Activated naive CD8-positive, alpha-beta T cell treated with anti-CD3 and anti-CD28 coated beads, Interleukin-2, amount 10 ng/mL, durations not matched to agents 7 days and 5 days (primary cell): ENCODE results near the gene MLYCD. TPM values are rescaled to one million over a fixed set of nuclear protein-coding genes. Genes with fewer than 3 reads are reported as not detected.
"Not testable (repeated sequence)": the region's sequence is repeated elsewhere in the genome, so short reads cannot be mapped to it uniquely, and the experiment has no call there.

Experiments
- ATAC-seq: fragments of 150-1000 bp; cut with Tn5 transposase; one replicate; pipeline ENCODE4 v1.10.0; 2021; ENCODE audit warnings: low read depth, moderate library complexity
- POLR2A ChIA-PET: fragments of 350-600 bp; sonication (Branson Sonifier 250); formaldehyde crosslinking; loops from one replicate; lab custom pipeline; 2021; ENCODE audit warnings: antibody characterized with exemption; lab: Charles Lee
- DNase-seq: peaks from one replicate; pipeline ENCODE4 v3.0.0; 2021
- H3K27ac Mint-ChIP-seq: one replicate; pipeline ENCODE4 v1.8.0; 2022; ENCODE audit warnings: mild to moderate bottlenecking, mixed read lengths
- H3K27me3 Mint-ChIP-seq: one replicate; pipeline ENCODE4 v1.8.0; 2022; ENCODE audit warnings: mild to moderate bottlenecking, moderate library complexity, mixed read lengths
- H3K36me3 Mint-ChIP-seq: one replicate; pipeline ENCODE4 v1.8.0; 2021; ENCODE audit warnings: mild to moderate bottlenecking, mixed read lengths
- H3K4me1 Mint-ChIP-seq: one replicate; pipeline ENCODE4 v1.8.0; 2021; ENCODE audit warnings: mixed read lengths
- H3K4me3 Mint-ChIP-seq: one replicate; pipeline ENCODE4 v1.8.0; 2022; ENCODE audit warnings: mild to moderate bottlenecking, moderate library complexity, mixed read lengths
- H3K9me3 Mint-ChIP-seq: one replicate; pipeline ENCODE4 v1.8.0; 2021; ENCODE audit warnings: mixed read lengths
- total RNA-seq, 2 experiments: library from RNA; stranded (reverse); gene quantifications; one replicate each; pipeline ENCODE4 v1.2.3, GENCODE V29; 2021

The MLYCD gene
- total RNA-seq, 2 experiments from 2014 or later: 6.1 to 7.0 TPM

- no peak overlapping the region for H3K27ac Mint-ChIP-seq
- POLR2A ChIA-PET: no interaction called here
- peaks cover 5% of the 10 kb centered on the region for H3K4me1 Mint-ChIP-seq
- H3K9me3 Mint-ChIP-seq: no peaks in the 10 kb centered on the region
- ATAC-seq: no peak
- no peak for DNase-seq
- no peak overlapping the region for H3K4me3 Mint-ChIP-seq
- no peaks in the 10 kb centered on the region for H3K27me3 Mint-ChIP-seq
- no peaks in the 10 kb centered on the region for H3K36me3 Mint-ChIP-seq
Measured at GRCh38 chr16:83943516-83944050, 44.7 kb downstream of the MLYCD start.

- Mint-ChIP-seq H3K27ac (no peak overlapping the region), H3K27me3 (no peaks in the 10 kb centered on the region), H3K4me3 (no peak overlapping the region), H3K9me3 (no peaks in the 10 kb centered on the region), H3K4me1 (no peaks in the 10 kb centered on the region), H3K36me3 (no peaks in the 10 kb centered on the region)
- ATAC-seq (no peak), DNase-seq (no peak)
- POLR2A ChIA-PET: no interaction called here
Measured at GRCh38 chr16:83945587-83945986, 46.7 kb downstream of the MLYCD start.

GRCh38 chr16:83946154-83946780, 47.4 kb downstream of the MLYCD start:
- DNase-seq: no peak
- no peaks in the 10 kb centered on the region for H3K27me3 Mint-ChIP-seq
- H3K27ac Mint-ChIP-seq: no peak overlapping the region
- ATAC-seq: no peak
- no peak overlapping the region for H3K4me3 Mint-ChIP-seq
- H3K9me3 Mint-ChIP-seq: no peaks in the 10 kb centered on the region
- no peaks in the 10 kb centered on the region for H3K4me1 Mint-ChIP-seq
- H3K36me3 Mint-ChIP-seq: no peaks in the 10 kb centered on the region
- POLR2A ChIA-PET: no interaction called here

DNA sequence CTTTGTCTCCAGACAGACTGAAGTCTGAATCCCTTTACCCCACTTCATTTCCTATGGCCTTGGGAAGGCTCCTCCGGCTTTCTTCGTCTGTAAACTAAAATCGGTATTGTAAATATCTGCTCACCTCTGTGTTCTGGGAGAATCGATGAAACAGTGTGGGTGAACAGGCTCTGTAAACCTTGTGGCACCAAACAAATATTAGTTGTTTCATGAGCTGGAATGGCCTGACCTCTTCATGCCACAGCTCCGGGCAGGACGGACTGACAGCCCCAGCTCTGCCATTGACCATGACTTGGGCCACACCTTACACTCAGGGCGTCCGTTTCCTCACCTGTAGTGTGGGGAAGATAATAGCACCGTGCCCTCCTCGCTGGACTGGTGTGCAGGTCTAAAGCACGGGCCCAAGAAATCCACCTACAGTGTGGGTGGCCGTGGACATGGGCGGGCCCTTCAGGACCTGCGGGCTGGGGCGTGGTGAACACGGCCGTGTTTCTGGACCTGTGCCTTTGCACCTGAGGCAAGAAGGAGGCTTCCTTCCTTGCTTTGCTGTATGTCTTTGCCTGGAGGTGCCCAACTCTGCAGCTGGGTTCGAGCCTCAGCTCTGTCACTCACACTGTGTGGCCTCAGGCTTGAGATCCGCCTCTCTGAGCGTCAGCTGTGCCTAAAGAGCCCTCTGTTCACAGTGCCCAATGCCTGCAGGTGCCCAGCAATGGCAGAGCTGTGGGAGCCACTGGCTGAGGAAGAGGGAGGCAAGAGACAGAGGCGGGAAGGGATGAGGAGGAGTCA, 48.1 kb downstream of the MLYCD start:
- Mint-ChIP-seq H3K9me3 (no peaks in the 10 kb centered on the region), H3K27ac (no peak overlapping the region), H3K4me1 (no peaks in the 10 kb centered on the region), H3K4me3 (no peak overlapping the region), H3K27me3 (no peaks in the 10 kb centered on the region), H3K36me3 (no peaks in the 10 kb centered on the region)
- no peak for DNase-seq
- no peak for ATAC-seq
- POLR2A ChIA-PET: no interaction called here

DNA sequence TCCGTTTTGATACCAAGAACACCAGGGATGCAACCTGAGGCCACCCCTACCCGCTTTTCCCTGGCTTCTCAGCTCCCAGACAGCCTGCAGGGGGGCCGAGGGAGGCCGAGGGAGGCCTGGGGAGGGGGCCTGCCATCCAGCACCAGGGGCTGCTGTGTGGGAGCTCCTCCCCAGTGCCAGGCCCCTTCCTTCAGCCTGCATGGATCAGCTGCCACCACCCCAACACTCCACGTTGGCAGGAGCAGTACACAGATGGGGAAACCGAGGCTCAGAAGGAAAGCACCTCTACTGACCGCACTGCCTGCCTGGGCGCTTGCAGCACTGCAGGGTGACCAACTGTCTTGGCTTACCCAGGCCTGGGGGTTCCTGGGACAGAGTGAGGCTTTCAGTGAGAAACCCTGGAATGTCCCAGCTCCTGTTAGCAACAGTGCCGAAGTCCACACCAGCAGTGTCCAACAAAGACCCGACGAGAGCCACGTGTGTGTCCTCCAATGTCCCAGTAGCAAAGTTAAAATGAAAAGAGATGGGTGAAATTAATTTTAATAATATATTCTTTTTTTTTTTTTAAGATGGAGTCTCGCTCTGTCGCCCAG, 48.8 kb downstream of the MLYCD start:
- POLR2A ChIA-PET: no interaction called here
- ATAC-seq (no peak), DNase-seq (no peak)
- H3K9me3 Mint-ChIP-seq: no peaks in the 10 kb centered on the region
- no peaks in the 10 kb centered on the region for H3K4me1 Mint-ChIP-seq
- no peaks in the 10 kb centered on the region for H3K36me3 Mint-ChIP-seq
- H3K27me3 Mint-ChIP-seq: no peaks in the 10 kb centered on the region
- H3K27ac Mint-ChIP-seq: no peak overlapping the region
- H3K4me3 Mint-ChIP-seq: no peak overlapping the region

DNA sequence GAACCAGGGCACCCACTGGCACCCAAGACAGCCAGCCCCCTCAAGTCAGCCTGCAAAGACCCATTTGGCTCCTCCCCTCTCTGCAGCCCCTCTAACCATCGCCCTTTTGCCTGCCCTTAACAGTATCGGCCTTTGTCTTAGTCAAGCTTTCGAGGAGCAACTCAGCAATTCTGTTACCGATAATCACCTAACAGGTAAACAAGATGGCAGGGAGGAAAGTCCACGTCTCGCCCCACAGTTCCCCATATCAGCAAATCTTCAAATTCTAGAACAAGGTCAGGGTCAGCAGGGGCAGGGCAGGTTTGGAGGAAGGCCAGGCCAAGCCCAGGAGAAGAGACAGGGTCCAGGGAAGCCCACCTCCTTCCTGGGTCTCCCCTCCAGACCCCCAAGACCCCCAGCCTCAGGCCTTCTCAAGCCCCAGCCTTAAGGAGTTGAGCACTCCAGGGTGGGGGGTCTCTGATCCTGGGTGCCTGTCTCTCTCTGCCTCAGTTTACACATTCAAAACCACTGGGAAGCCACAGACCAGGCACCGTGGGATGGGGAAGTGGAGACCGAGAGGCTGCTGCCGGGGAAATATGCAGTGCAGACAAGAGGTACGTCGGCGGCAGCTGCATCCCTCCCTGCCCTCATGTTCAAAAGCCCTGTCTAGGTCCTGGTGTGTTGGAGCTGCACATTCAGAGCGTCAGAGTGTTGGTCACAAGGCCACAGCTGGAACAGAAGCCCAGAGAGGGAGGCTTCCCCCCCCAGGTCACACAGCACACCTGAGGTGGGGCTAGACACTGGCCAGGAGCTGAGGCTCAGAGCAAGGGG, 50.2 kb downstream of the MLYCD start:
- DNase-seq: no peak
- peaks cover 3% of the 10 kb centered on the region for H3K27me3 Mint-ChIP-seq
- ATAC-seq: no peak
- no peaks in the 10 kb centered on the region for H3K9me3 Mint-ChIP-seq
- POLR2A ChIA-PET: no interaction called here
- H3K27ac Mint-ChIP-seq: no peak overlapping the region
- no peak overlapping the region for H3K4me3 Mint-ChIP-seq
- H3K4me1 Mint-ChIP-seq: peaks cover 4% of the 10 kb centered on the region
- no peaks in the 10 kb centered on the region for H3K36me3 Mint-ChIP-seq

DNA sequence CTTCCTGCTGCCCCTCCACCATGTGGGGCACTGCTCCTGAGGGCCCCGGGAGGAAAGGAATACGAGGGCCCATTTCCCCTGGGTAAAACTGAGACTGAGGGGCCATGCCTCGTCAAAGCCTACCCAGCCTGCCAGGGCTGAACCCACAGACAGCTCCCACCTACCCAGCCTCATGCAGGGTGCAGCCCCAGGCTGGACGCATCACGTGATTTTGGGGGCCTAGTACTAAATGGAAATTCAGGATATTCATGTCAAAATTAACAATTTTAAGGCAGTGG, 50.7 kb downstream of the MLYCD start:
- H3K4me3 Mint-ChIP-seq: no peak overlapping the region
- ATAC-seq: no peak
- no peak overlapping the region for H3K27ac Mint-ChIP-seq
- peaks cover 8% of the 10 kb centered on the region for H3K4me1 Mint-ChIP-seq
- no peaks in the 10 kb centered on the region for H3K36me3 Mint-ChIP-seq
- H3K9me3 Mint-ChIP-seq: no peaks in the 10 kb centered on the region
- POLR2A ChIA-PET: no interaction called here
- peaks cover 8% of the 10 kb centered on the region for H3K27me3 Mint-ChIP-seq
- DNase-seq: no peak

DNA sequence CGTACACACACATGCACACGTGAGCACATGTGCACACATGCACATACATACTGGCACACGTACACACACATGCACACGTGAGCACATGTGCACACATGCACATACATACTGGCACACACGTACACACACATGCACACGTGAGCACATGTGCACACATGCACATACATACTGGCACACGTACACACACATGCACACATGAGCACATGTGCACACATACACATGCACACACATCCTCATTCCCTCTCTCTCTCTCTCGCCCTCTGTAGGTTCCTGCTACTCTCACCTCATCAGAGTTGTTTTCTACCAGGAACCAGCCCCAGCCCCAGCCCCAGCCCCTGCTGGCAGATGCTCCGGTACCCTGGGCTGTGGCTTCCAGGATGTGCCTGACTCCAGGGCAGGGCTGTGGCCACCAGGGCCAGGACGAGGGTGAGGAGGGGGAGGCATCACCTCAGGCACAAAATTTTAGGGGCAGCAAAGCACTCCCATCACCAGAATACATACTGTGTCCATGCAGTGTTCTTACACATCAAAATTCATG, 52.0 kb downstream of the MLYCD start:
- H3K9me3 Mint-ChIP-seq, ATAC-seq, H3K27me3 Mint-ChIP-seq, H3K36me3 Mint-ChIP-seq, H3K27ac Mint-ChIP-seq, H3K4me3 Mint-ChIP-seq, POLR2A ChIA-PET, H3K4me1 Mint-ChIP-seq, DNase-seq: not testable (repeated sequence)

DNA sequence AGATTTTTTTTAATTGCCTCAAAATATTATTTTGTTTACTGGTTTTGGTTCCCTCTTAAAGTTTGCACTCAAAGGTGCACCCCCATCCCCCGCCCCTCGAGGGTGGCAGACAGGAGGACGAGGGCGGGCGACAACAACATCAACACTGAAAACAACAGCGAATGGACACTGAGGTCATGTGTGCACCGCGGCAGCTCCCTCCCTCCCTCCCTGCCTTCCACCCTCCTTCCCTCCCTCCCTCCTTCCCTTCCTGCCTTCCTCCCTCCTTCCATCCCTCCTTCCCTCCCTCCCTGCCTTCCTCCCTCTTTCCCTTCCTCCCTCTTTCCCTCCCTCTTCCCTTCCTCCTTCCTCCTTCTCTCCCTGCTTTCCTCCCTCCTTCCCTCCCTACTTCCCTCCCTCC, 52.6 kb downstream of the MLYCD start:
- no peaks in the 10 kb centered on the region for H3K36me3 Mint-ChIP-seq
- peaks cover 9% of the 10 kb centered on the region for H3K27me3 Mint-ChIP-seq
- no peak for ATAC-seq
- H3K4me1 Mint-ChIP-seq: peaks cover 8% of the 10 kb centered on the region
- DNase-seq: no peak
- H3K4me3 Mint-ChIP-seq: no peak overlapping the region
- H3K9me3 Mint-ChIP-seq: no peaks in the 10 kb centered on the region
- no peak overlapping the region for H3K27ac Mint-ChIP-seq
- POLR2A ChIA-PET: no interaction called here

DNA sequence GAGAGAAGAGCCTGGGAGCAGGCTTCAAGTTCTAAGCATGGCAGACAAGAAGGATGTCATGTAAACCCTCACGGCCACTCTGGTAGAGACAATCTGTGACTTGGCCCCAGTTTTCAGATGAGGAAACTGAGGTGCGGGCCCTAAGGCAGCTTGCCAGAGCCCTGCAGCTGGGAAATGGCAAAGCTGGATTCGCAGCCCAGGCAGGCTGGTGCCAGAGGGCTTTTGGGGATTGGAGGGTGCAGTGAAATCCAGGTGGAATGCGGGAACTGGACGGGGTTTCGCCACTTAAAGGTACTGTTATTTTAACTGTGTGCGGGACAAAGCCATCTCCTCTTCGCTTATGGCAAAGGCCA, 53.6 kb downstream of the MLYCD start:
- Mint-ChIP-seq H3K27ac (no peak overlapping the region), H3K4me1 (peaks cover 8% of the 10 kb centered on the region), H3K36me3 (no peaks in the 10 kb centered on the region), H3K4me3 (peak overlapping the region; percentile 83), H3K9me3 (no peaks in the 10 kb centered on the region), H3K27me3 (peaks cover 9% of the 10 kb centered on the region)
- DNase-seq: no peak
- ATAC-seq: no peak
- POLR2A ChIA-PET: interaction anchor here (0.6 kb wide), 1 partner anchor 143 kb away, joined by 3 read pairs; no protein-coding TSS in a partner anchor

- DNase-seq (peak; percentile 72), ATAC-seq (peak; percentile 86)
- Mint-ChIP-seq H3K4me1 (peaks cover 8% of the 10 kb centered on the region), H3K36me3 (no peaks in the 10 kb centered on the region), H3K27me3 (peaks cover 9% of the 10 kb centered on the region), H3K4me3 (peak within 1 kb of the TSS; percentile 83), H3K27ac (no peak within 1 kb of the TSS), H3K9me3 (no peaks in the 10 kb centered on the region)
- POLR2A ChIA-PET: no interaction called here
Measured at GRCh38 chr16:83952940-83953795, 54.3 kb downstream of the MLYCD start, which contains the start of gene OSGIN1. Gene OSGIN1, plus strand, starts transcription at chr16:83953240. Its CDS starts 4,432 bp downstream, at chr16:83957672.

- DNase-seq: no peak
- POLR2A ChIA-PET: interaction anchor here (0.9 kb wide), 1 partner anchor 233 kb away, joined by 3 read pairs; the partner anchor contains the start of gene TAF1C
- Mint-ChIP-seq H3K27me3 (peaks cover 9% of the 10 kb centered on the region), H3K36me3 (no peaks in the 10 kb centered on the region), H3K4me3 (peak overlapping the region; percentile 67), H3K9me3 (no peaks in the 10 kb centered on the region), H3K27ac (no peak overlapping the region), H3K4me1 (peaks cover 8% of the 10 kb centered on the region)
- ATAC-seq: peak; percentile 59
Measured at GRCh38 chr16:83953796-83954576, 55.1 kb downstream of the MLYCD start.
